A549 (cell line): ENCODE measurements around the gene GPR89B.
"Not testable (repeated sequence)": the region's sequence is repeated elsewhere in the genome, so short reads cannot be mapped to it uniquely, and the experiment has no call there.

Experiments
- BHLHE40 ChIP-seq: IDR thresholded peaks from 2 replicates; pipeline ENCODE4 v1.6.1; 2012; ENCODE audit warnings: low read depth, low read length, inconsistent platforms
- EHF ChIP-seq: fragments of 250-450 bp; sonication (Bioruptor Pico); IDR thresholded peaks from 2 replicates; pipeline ENCODE4 v1.5.0; 2020; ENCODE audit warnings: mild to moderate bottlenecking
- EP300 ChIP-seq, 2 experiments: fragments of >200 bp; sonication (Bioruptor Twin); formaldehyde crosslinking; IDR thresholded peaks; 2 replicates in 1 of 2; 3 replicates in 1 of 2; pipeline ENCODE4 v1.6.1; 2016 to 2017
- MAZ ChIP-seq: fragments of 150-350 bp; IDR thresholded peaks from 2 replicates; pipeline ENCODE4 v1.6.1; 2014; ENCODE audit warnings: antibody characterized with exemption, low read depth, low read length, borderline replicate concordance
- NR3C1 ChIP-seq: fragments of >200 bp; sonication (Bioruptor Twin); formaldehyde crosslinking; IDR thresholded peaks from 3 replicates; pipeline ENCODE4 v1.6.1; 2017
- POLR2A ChIP-seq: IDR thresholded peaks from 2 replicates; pipeline ENCODE4 v1.6.1; 2012; ENCODE audit warnings: mild to moderate bottlenecking, low read length
- RAD21 ChIP-seq, 2 experiments: fragments of >200 bp in 1 of 2; sonication (Bioruptor Twin) in 1 of 2; formaldehyde crosslinking in 1 of 2; IDR thresholded peaks in 1 of 2; conservative IDR thresholded peaks in 1 of 2; 2 replicates in 1 of 2; 3 replicates in 1 of 2; pipeline ENCODE4 v1.6.1; 2012 to 2018; ENCODE audit warnings: inconsistent platforms in 1 of 2
- TF ChIP-seq, protein P1 (sequence below): fragments of >200 bp; sonication (Bioruptor Twin); formaldehyde crosslinking; IDR thresholded peaks from 3 replicates; pipeline ENCODE4 v1.5.1; 2016

DNA sequence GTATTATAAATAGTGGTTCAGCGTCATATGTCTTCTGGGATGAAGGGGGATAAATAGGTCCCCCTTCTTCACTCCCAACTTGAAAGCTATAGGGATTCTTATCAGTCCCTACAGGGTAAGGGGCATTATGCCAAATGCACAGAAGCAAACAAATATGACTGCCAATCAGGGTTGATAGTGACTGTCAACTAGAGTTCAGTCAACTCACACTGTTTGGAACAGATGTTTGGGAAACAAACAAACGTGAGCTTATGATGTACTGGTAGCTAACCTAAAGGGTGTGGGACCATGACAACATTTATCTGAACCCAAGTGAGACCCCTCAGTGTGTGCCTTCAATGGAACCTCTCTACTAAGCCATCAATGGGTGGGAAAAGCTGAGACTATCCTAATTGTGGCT is 67.9 kb downstream of the GPR89B start:
- TF ChIP-seq BHLHE40; POLR2A; NR3C1; EHF (CRISPR knock-in tag); MAZ; RAD21 (conservative IDR thresholded peaks at IDR 0.05 in 1 of 2, IDR thresholded peaks at IDR 0.05 in 1 of 2); EP300 (IDR thresholded peaks at IDR 0.05): not testable (repeated sequence)
- TF ChIP-seq, protein P1, sequence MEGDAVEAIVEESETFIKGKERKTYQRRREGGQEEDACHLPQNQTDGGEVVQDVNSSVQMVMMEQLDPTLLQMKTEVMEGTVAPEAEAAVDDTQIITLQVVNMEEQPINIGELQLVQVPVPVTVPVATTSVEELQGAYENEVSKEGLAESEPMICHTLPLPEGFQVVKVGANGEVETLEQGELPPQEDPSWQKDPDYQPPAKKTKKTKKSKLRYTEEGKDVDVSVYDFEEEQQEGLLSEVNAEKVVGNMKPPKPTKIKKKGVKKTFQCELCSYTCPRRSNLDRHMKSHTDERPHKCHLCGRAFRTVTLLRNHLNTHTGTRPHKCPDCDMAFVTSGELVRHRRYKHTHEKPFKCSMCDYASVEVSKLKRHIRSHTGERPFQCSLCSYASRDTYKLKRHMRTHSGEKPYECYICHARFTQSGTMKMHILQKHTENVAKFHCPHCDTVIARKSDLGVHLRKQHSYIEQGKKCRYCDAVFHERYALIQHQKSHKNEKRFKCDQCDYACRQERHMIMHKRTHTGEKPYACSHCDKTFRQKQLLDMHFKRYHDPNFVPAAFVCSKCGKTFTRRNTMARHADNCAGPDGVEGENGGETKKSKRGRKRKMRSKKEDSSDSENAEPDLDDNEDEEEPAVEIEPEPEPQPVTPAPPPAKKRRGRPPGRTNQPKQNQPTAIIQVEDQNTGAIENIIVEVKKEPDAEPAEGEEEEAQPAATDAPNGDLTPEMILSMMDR: not testable (repeated sequence)
